PC-3 (cell line): ENCODE results near the gene GRIN3B. TPM values are rescaled to one million over a fixed set of nuclear protein-coding genes. Genes with fewer than 3 reads are reported as not detected.
A peak's percentile ranks its signal among the peaks of the same experiment; 100 is the strongest.

Experiments
- ATAC-seq: fragments of 200-7000 bp; cut with Tn5 transposase; 2 replicates; pipeline ENCODE4 v1.9.1; 2020; ENCODE audit warnings: mild to moderate bottlenecking, moderate library complexity
- BruUV-seq: library from RNA; stranded (reverse); fragments of 400-500 nt; replicated peaks from 2 replicates; lab custom pipeline; 2021; lab: Mats Ljungman, UMichigan
- CTCF ChIA-PET: fragments of 300-600 bp; sonication (Branson Sonifier 250); formaldehyde crosslinking; loops from one replicate; lab custom pipeline; 2022; ENCODE audit warnings: antibody characterized with exemption; lab: Charles Lee
- POLR2A ChIA-PET: fragments of 300-600 bp; sonication (Branson Sonifier 250); formaldehyde crosslinking; loops from one replicate; lab custom pipeline; 2022; ENCODE audit warnings: antibody characterized with exemption; ENCODE audit not compliant: unreplicated experiment; lab: Charles Lee
- DNase-seq: peaks from one replicate; pipeline ENCODE4 v3.0.0-alpha.2; 2015
- H2AFZ ChIP-seq: fragments of 300-600 bp; sonication (generic); 2 replicates; pipeline ENCODE4 v1.6.0; 2016; ENCODE audit warnings: antibody characterized with exemption, low read length
- H3F3A ChIP-seq: fragments of 300-600 bp; sonication (generic); one replicate; pipeline ENCODE4 v1.6.0; 2017; ENCODE audit warnings: antibody characterized with exemption, low read length, control low read depth, mild to moderate bottlenecking; ENCODE audit not compliant: unreplicated experiment
- H3K27ac ChIP-seq: fragments of 300-600 bp; sonication (generic); 2 replicates; pipeline ENCODE4 v1.5.1; 2016; ENCODE audit warnings: mild to moderate bottlenecking, low read length
- H3K27me3 ChIP-seq: fragments of 300-600 bp; sonication (generic); 2 replicates; pipeline ENCODE4 v1.6.1; 2016; ENCODE audit warnings: low read length, mixed read lengths
- H3K36me3 ChIP-seq: fragments of 300-600 bp; sonication (generic); 2 replicates; pipeline ENCODE4 v1.6.1; 2016; ENCODE audit warnings: low read depth, mixed run types, low read length, mixed read lengths
- H3K4me1 ChIP-seq: fragments of 300-600 bp; sonication (generic); 2 replicates; pipeline ENCODE4 v1.5.1; 2016; ENCODE audit warnings: low read length; ENCODE audit not compliant: insufficient read depth
- H3K4me2 ChIP-seq: fragments of 300-600 bp; sonication (generic); 2 replicates; pipeline ENCODE4 v1.6.0; 2016; ENCODE audit warnings: low read length
- H3K4me3 ChIP-seq: fragments of 300-600 bp; sonication (generic); 2 replicates; pipeline ENCODE4 v1.5.1; 2016; ENCODE audit warnings: mild to moderate bottlenecking, low read length, mixed read lengths
- H3K79me2 ChIP-seq: fragments of 300-600 bp; sonication (generic); 2 replicates; pipeline ENCODE4 v1.6.1; 2017; ENCODE audit warnings: low read length, mixed read lengths
- H3K9ac ChIP-seq: fragments of 300-600 bp; sonication (generic); 2 replicates; pipeline ENCODE4 v1.6.0; 2016; ENCODE audit warnings: mild to moderate bottlenecking, low read length
- H3K9me2 ChIP-seq: fragments of 300-600 bp; sonication (generic); replicated peaks from 2 replicates; pipeline ENCODE4 v1.6.1; 2016; ENCODE audit warnings: mixed run types, low read length, mixed read lengths
- H3K9me3 ChIP-seq: fragments of 300-600 bp; sonication (generic); 2 replicates; pipeline ENCODE4 v1.6.1; 2016; ENCODE audit warnings: low read length, mixed read lengths
- H4K20me1 ChIP-seq: fragments of 300-600 bp; sonication (generic); 2 replicates; pipeline ENCODE4 v1.6.1; 2016; ENCODE audit warnings: low read length, mixed read lengths
- EZH2 ChIP-seq: fragments of 300-600 bp; sonication (generic); IDR thresholded peaks from one replicate; pipeline ENCODE4 v1.6.1; 2017; ENCODE audit warnings: antibody characterized with exemption, mild to moderate bottlenecking, low read length; ENCODE audit not compliant: unreplicated experiment
- EZH2phosphoT487 ChIP-seq: fragments of 300-600 bp; sonication (generic); IDR thresholded peaks from 2 replicates; pipeline ENCODE4 v1.6.1; 2018; ENCODE audit warnings: mild to moderate bottlenecking, antibody characterized with exemption, low read length, borderline replicate concordance
- intact Hi-C: fragments of 100-400 bp; cut with micrococcal nuclease; formaldehyde crosslinking; loops from 2 replicates; pipeline ENCODE4 v1.9.0; 2023
- total RNA-seq: library from RNA; depleted of rRNA; stranded (reverse); fragments of >200 nt; gene quantifications from 2 replicates; pipeline ENCODE4 v1.2.3, GENCODE V29; 2014
- TF ChIP-seq, protein P1 (sequence below): fragments of 300-600 bp; sonication (generic); conservative IDR thresholded peaks from 2 replicates; pipeline ENCODE4 v1.5.1; 2017; ENCODE audit warnings: antibody characterized with exemption, low read depth, mild to moderate bottlenecking, low read length

The GRIN3B gene
- total RNA-seq, 1 experiment from 2014 or later: 0.69 TPM

DNA sequence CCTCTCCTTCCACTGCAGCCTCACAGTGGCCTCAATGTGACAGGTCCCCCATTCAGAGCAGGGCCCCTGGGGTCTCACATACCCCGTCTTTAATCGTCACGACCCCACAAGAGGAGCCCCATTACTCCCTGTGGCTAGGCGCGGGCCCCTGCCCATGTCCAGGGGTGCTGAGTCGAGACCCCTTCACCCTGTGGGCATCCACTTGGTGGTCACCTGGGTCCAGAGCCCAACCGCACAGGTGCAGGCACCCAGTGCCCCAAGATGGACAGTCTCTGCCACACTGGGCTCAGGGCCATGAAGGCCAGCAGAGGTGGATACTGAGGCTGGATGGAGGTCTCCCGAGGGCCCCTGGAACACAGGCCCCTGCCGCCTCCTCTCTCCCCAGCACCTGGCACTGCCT is 17.7 kb downstream of the GRIN3B start:
- no TSS peak for BruUV-seq
- CTCF ChIA-PET: interaction anchor here (1.0 kb wide), 1 partner anchor 17 kb away, joined by 4 read pairs; no protein-coding TSS in a partner anchor

DNA sequence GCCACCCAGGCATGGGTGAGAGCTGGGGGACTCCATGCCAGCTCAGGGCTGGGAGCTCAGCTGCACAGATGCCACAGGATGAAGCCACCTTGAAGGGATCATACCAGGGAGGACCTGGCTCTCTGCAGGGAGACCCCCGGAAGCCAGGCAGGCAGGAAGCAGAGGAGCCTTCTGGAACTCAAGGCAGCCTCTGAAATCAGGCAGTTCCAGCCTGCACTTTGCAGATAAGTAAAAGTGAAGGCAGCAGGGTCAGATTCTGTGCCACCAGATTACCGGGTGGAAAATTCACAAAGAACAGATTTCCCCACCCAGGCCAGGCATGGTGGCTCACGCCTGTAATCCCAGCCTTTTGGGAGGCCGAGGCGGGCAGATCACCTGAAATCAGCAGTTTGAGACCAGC is 18.2 kb downstream of the GRIN3B start:
- H3F3A ChIP-seq: no peaks in the 10 kb centered on the region
- H2AFZ ChIP-seq: no peak overlapping the region
- no TSS peak for BruUV-seq
- peaks cover 50% of the 10 kb centered on the region for H4K20me1 ChIP-seq
- H3K9me2 ChIP-seq: no peaks in the 10 kb centered on the region
- H3K36me3 ChIP-seq: no peaks in the 10 kb centered on the region
- H3K27me3 ChIP-seq: no peaks in the 10 kb centered on the region
- H3K4me2 ChIP-seq: peak overlapping the region; percentile 97
- peak overlapping the region; percentile 93; the same call in 1 of the 2 replicates for H3K4me3 ChIP-seq
- peaks cover 69% of the 10 kb centered on the region for H3K79me2 ChIP-seq
- no peak for TF ChIP-seq EZH2
- TF ChIP-seq, protein P1, sequence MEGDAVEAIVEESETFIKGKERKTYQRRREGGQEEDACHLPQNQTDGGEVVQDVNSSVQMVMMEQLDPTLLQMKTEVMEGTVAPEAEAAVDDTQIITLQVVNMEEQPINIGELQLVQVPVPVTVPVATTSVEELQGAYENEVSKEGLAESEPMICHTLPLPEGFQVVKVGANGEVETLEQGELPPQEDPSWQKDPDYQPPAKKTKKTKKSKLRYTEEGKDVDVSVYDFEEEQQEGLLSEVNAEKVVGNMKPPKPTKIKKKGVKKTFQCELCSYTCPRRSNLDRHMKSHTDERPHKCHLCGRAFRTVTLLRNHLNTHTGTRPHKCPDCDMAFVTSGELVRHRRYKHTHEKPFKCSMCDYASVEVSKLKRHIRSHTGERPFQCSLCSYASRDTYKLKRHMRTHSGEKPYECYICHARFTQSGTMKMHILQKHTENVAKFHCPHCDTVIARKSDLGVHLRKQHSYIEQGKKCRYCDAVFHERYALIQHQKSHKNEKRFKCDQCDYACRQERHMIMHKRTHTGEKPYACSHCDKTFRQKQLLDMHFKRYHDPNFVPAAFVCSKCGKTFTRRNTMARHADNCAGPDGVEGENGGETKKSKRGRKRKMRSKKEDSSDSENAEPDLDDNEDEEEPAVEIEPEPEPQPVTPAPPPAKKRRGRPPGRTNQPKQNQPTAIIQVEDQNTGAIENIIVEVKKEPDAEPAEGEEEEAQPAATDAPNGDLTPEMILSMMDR: no peak
- TF ChIP-seq EZH2phosphoT487: no peak
- no peak overlapping the region for H3K27ac ChIP-seq
- H3K9me3 ChIP-seq: no peaks in the 10 kb centered on the region
- ATAC-seq (no peak), DNase-seq (no peak)
- POLR2A ChIA-PET: no interaction called here
- intact Hi-C loops: no loop called here
- no peak overlapping the region for H3K9ac ChIP-seq
- CTCF ChIA-PET: no interaction called here
- peaks cover 22% of the 10 kb centered on the region for H3K4me1 ChIP-seq

More for the DNA sequence above, 17.7 kb downstream of the GRIN3B start:
- Histone ChIP-seq H3K79me2 (peaks cover 69% of the 10 kb centered on the region), H4K20me1 (peaks cover 50% of the 10 kb centered on the region), H3K4me1 (peaks cover 22% of the 10 kb centered on the region), H3K36me3 (no peaks in the 10 kb centered on the region), H3K27ac (no peak overlapping the region), H3K9me3 (no peaks in the 10 kb centered on the region), H3K9me2 (no peaks in the 10 kb centered on the region), H3K9ac (no peak overlapping the region), H2AFZ (no peak overlapping the region), H3F3A (no peaks in the 10 kb centered on the region), H3K27me3 (no peaks in the 10 kb centered on the region), H3K4me2 (peak overlapping the region; percentile 97), H3K4me3 (peak overlapping the region; percentile 47; the same call in 1 of the 2 replicates)
- POLR2A ChIA-PET: no interaction called here
- TF ChIP-seq EZH2 (no peak), EZH2phosphoT487 (no peak)
- TF ChIP-seq, protein P1: no peak
- DNase-seq (no peak), ATAC-seq (no peak)
- intact Hi-C loops: no loop called here

DNA sequence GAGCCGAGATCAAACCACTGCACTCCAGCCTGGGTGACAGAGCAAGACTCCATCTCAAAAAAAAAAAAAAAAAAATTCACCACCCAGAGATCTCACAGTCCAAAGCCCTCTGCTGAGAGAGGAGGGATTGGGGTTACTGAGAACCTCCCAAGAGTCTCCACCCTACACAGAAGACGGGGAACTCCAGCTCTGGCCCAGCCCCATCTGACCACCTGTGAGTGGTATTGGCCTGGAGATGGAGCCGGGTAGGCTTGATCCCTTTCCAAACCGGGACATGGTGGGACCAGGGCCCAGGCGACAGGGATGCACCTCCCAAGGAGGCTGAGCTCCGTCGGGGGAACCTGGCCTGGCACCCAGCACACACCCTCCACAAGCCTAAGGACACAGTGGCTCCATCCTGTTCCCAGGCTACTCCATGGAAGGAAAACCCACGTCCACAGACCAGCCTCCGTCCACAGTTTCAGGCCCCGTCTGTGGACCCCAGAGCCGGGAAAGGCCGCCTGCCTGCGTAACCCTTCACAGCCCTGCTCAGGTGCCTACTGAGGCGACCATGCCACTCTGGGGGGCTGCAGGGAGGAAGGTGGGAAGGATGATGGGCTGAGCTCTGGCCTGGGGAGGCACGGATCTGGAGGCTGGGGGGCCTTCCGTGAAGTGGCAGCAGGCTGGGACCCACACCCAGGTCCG is 18.9 kb downstream of the GRIN3B start:
- H3K79me2 ChIP-seq: peaks cover 67% of the 10 kb centered on the region
- H3F3A ChIP-seq: no peaks in the 10 kb centered on the region
- no peak for DNase-seq
- peak overlapping the region; percentile 92 for H3K9ac ChIP-seq
- intact Hi-C loops: no loop called here
- peaks cover 22% of the 10 kb centered on the region for H3K4me1 ChIP-seq
- TF ChIP-seq EZH2 (no peak), EZH2phosphoT487 (no peak)
- TF ChIP-seq, protein P1: no peak
- H3K9me3 ChIP-seq: no peaks in the 10 kb centered on the region
- no peaks in the 10 kb centered on the region for H3K36me3 ChIP-seq
- no peaks in the 10 kb centered on the region for H3K27me3 ChIP-seq
- H3K4me3 ChIP-seq: peak overlapping the region; percentile 93
- H4K20me1 ChIP-seq: peaks cover 50% of the 10 kb centered on the region
- no peak overlapping the region for H2AFZ ChIP-seq
- no peak overlapping the region for H3K27ac ChIP-seq
- ChIA-PET CTCF (interaction anchor here (0.7 kb wide), 2 partner anchors 15 to 225 kb away, joined by 4 to 5 read pairs; no protein-coding TSS in a partner anchor), POLR2A (interaction anchor here (0.8 kb wide), 1 partner anchor 35 kb away, joined by 9 read pairs; the partner anchor contains the start of gene WDR18)
- peak overlapping the region; percentile 97 for H3K4me2 ChIP-seq
- no TSS peak for BruUV-seq
- H3K9me2 ChIP-seq: no peaks in the 10 kb centered on the region
- ATAC-seq: no peak
